Subcutaneous adipose tissue (tissue), 4 donors: Measurements from ENCODE around the gene ST7L. TPM values are rescaled to one million over a fixed set of nuclear protein-coding genes. Genes with fewer than 3 reads are reported as not detected.

Experiments
- total RNA-seq, 4 donors: library from RNA; depleted of rRNA; stranded (reverse); fragments of >200 nt; gene quantifications; one replicate each; pipeline ENCODE4 v1.1.0, GENCODE V29; 2016
- TF ChIP-seq, protein P1 (sequence below): fragments of 450-650 bp; IDR thresholded peaks from one replicate; pipeline ENCODE4 v1.5.1; 2016; ENCODE audit warnings: low read depth, mild to moderate bottlenecking, control low read depth, antibody characterized with exemption, moderate library complexity

Gene ST7L
- total RNA-seq, 4 donors from 2014 or later, result 18.4 to 38.8 (median 24.0) TPM

DNA sequence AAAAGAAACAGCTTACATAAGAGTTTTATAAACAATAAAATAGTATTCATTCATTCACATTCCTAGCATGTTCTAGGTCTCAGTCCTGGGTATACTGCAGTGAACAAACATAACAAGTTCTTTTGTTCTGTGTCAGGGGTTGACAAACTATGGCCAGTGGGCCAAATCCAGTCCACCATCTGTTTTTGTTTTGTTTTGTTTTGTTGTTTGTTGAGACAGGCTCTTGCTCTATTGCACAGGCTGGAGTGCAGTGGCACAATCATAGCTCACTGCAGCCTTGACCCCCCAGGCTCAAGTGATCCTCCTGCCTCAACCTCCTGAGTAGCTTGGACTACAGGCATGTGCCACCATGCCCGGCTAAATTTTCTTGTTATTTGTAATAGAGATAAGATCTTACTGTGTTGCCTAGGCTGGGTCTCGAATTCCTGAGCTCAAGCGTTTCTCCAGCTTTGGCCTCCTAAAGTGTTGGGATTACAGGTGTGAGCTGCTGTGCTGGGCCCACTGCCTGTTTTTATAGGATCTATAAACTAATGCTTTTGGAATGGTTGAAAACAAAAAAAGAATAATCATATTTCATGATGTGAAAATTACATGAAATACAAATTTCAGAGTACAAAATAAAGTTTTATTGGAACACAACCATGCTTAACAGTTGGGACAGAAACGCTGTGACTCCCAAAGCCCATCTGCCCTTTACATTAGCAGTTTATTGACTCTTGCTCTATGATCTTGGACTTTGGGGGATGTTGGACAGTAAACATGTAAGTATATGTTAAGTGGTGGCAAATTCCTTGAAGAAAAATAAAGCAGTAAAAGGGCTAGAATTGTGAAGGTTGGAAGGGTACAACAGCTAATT is 18.5 kb upstream of the ST7L start:
- TF ChIP-seq, protein P1, sequence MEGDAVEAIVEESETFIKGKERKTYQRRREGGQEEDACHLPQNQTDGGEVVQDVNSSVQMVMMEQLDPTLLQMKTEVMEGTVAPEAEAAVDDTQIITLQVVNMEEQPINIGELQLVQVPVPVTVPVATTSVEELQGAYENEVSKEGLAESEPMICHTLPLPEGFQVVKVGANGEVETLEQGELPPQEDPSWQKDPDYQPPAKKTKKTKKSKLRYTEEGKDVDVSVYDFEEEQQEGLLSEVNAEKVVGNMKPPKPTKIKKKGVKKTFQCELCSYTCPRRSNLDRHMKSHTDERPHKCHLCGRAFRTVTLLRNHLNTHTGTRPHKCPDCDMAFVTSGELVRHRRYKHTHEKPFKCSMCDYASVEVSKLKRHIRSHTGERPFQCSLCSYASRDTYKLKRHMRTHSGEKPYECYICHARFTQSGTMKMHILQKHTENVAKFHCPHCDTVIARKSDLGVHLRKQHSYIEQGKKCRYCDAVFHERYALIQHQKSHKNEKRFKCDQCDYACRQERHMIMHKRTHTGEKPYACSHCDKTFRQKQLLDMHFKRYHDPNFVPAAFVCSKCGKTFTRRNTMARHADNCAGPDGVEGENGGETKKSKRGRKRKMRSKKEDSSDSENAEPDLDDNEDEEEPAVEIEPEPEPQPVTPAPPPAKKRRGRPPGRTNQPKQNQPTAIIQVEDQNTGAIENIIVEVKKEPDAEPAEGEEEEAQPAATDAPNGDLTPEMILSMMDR, result no peak

- TF ChIP-seq, protein P1, result no peak
Observed at GRCh38 chr1:112636597-112637253, 17.8 kb upstream of the ST7L start.

- TF ChIP-seq, protein P1, result no peak
Observed at GRCh38 chr1:112636056-112636455, 17.1 kb upstream of the ST7L start.

GRCh38 chr1:112634367-112634766 is 15.4 kb upstream of the ST7L start:
- TF ChIP-seq, protein P1, result no peak

GRCh38 chr1:112633628-112634027 is 14.7 kb upstream of the ST7L start:
- TF ChIP-seq, protein P1, result no peak

DNA sequence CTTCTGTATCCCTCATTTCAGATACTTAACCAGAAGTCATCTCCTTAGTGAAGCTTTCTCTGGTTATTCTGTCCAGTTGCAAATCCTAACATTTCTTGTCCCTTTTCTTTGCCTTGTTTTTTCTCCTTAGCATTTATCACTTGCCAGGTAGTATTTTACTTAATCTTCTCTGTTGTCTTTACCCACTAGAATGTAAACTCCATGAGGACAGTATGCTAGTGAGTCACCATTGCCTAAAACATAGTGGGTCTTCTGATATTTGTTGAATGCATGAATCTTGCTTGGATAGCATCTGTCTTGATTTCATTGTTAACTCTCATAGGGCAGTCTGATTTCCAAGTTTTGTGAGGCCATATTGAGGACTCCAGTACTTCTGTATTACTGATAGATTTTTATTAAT is 10.3 kb upstream of the ST7L start:
- TF ChIP-seq, protein P1, result no peak

GRCh38 chr1:112628516-112628915 is 9.6 kb upstream of the ST7L start:
- TF ChIP-seq, protein P1, result no peak
